ENCODE data around the gene LITAFD. TPM values are rescaled to one million over a fixed set of nuclear protein-coding genes. Genes with fewer than 3 reads are reported as not detected.

LITAFD gene
- total RNA-seq, 3 donors from 2014 or later: not detected

DNA sequence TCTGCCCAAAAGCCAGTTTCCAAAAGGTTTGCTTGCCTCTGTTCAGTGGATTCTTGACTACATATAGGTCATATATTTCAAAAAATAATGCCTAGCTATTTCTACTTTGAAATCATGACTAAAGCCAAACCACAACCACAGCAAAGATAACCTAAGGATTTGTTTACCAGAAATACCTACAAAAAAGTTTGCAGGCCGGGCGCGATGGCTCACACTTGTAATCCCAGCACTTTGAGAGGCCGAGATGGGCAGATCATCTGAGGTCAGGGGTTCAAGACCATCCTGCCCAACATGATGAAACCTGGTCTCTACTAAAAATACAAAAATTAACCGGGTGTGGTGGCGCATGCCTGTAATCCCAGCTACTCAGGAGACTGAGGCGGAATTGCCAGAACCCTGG, 28.5 kb upstream of the LITAFD start:
- no peak for DNase-seq
- no peaks in the 10 kb centered on the region for H3K4me1 ChIP-seq (ENCODE audit: low read depth)
- H3K36me3 ChIP-seq (ENCODE audit: low read depth): peaks cover 6% of the 10 kb centered on the region
- ATAC-seq: no peak
- TF ChIP-seq, protein P1, sequence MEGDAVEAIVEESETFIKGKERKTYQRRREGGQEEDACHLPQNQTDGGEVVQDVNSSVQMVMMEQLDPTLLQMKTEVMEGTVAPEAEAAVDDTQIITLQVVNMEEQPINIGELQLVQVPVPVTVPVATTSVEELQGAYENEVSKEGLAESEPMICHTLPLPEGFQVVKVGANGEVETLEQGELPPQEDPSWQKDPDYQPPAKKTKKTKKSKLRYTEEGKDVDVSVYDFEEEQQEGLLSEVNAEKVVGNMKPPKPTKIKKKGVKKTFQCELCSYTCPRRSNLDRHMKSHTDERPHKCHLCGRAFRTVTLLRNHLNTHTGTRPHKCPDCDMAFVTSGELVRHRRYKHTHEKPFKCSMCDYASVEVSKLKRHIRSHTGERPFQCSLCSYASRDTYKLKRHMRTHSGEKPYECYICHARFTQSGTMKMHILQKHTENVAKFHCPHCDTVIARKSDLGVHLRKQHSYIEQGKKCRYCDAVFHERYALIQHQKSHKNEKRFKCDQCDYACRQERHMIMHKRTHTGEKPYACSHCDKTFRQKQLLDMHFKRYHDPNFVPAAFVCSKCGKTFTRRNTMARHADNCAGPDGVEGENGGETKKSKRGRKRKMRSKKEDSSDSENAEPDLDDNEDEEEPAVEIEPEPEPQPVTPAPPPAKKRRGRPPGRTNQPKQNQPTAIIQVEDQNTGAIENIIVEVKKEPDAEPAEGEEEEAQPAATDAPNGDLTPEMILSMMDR (IDR thresholded peaks at IDR 0.05): no peak
- intact Hi-C loops (cut with DNase I, micrococcal nuclease): no loop called here
- no peak overlapping the region for H3K4me3 ChIP-seq
- no peaks in the 10 kb centered on the region for H3K9me3 ChIP-seq

DNA sequence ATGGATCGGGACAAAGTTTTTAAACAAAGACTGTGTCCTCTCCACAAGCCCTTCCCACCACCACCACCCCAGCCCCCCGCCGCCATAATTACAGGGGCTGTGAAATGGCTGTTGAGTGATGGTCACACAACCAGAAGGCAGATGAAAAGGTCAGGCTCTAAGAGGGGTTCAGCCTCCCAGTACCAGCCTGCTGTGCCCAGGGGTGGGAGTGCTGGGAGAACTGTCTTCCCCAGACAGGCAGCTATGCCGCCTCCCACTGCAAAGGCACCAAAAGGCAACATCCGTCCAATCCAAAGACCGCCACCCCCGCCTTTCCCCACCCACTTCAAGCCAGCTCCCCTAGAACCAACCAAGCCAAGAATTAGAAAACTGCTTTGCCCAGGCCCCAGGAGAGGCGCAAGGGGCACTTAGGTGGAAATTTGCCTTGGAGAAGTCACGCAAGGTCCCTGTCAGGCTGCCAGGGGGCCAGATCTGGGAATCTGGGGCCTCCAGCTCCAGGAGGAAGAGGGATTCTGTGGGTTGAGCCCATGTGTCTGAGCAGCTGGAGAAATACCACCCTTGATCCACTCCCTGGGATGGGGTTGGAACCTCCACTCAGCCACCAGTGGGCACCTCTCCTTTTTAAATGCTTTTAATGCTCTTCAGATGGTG, 27.7 kb upstream of the LITAFD start:
- TF ChIP-seq, protein P1 (IDR thresholded peaks at IDR 0.05): no peak
- Histone ChIP-seq H3K4me1 (ENCODE audit: low read depth) (no peaks in the 10 kb centered on the region), H3K36me3 (ENCODE audit: low read depth) (peaks cover 4% of the 10 kb centered on the region), H3K9me3 (no peaks in the 10 kb centered on the region), H3K4me3 (no peak overlapping the region)
- ATAC-seq (no peak), DNase-seq (peak in 1 of 3 donors; percentile 22)
- intact Hi-C loops (cut with DNase I, micrococcal nuclease): no loop called here

DNA sequence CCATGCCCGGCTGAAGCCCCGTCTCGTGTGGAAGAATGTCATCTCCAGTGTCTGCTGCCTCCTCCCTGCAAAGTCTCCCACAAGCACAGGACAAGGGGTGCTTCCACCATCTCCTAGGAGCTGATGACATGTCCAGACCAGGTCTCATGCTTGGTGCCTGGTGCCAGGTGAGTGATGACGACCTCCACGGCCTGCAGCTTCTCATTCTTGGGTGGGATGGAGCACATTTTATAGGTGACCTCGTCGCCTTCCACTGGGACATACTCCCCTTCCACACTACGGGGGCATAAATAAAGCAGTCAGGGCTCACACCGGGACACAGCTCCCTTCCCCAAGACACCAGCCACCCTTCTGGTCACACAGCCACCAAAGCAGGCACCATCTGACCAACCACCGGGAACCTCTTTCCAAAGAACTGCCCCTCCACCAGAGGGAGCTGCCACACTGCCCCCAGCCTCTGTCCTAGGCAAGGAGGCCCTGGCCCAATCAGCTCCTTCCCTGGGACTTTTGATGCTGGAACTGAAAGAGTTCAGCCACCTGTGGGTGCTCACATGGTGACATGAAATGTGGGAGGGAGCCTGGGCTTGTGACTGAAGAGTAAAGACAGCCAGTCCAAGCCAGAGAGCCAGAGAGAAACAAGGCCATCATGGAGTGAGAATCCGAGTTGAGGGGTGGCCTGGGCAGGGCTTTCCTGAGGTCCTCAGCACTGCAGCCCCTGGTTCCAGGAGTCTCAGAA, 26.9 kb upstream of the LITAFD start:
- no peaks in the 10 kb centered on the region for H3K9me3 ChIP-seq
- no peaks in the 10 kb centered on the region for H3K4me1 ChIP-seq (ENCODE audit: low read depth)
- H3K36me3 ChIP-seq (ENCODE audit: low read depth): peaks cover under 1% of the 10 kb centered on the region
- DNase-seq: peak in 2 of 3 donors; percentile 34
- H3K4me3 ChIP-seq: no peak overlapping the region
- TF ChIP-seq, protein P1 (IDR thresholded peaks at IDR 0.05): no peak
- peak; percentile 10 for ATAC-seq
- intact Hi-C loops (cut with DNase I, micrococcal nuclease): no loop called here

DNA sequence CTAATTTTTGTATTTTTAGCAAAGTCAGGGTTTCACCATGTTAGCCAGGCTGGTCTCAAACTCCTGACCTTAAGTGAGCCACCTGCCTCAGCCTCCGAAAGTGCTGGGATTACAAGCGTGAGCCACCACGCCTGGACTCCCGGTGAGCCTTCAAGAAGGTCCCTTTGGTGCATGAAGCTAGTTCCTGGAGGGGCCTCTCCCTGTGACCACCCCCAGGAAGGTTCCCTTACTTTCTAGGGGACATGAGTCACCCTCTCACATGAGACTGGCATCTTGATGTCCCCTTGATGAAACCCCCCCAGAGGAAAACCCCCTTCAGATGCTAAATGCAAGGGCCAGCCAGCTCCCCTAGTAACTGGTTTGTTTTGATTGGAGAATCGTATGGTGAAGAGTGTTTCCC, 26.2 kb upstream of the LITAFD start:
- Histone ChIP-seq H3K4me1 (ENCODE audit: low read depth) (no peaks in the 10 kb centered on the region), H3K9me3 (no peaks in the 10 kb centered on the region), H3K4me3 (no peak overlapping the region), H3K36me3 (ENCODE audit: low read depth) (no peaks in the 10 kb centered on the region)
- DNase-seq: peak; percentile 0 to 19 (median 10)
- intact Hi-C loops (cut with DNase I, micrococcal nuclease): no loop called here
- ATAC-seq: no peak
- TF ChIP-seq, protein P1 (IDR thresholded peaks at IDR 0.05): no peak

DNA sequence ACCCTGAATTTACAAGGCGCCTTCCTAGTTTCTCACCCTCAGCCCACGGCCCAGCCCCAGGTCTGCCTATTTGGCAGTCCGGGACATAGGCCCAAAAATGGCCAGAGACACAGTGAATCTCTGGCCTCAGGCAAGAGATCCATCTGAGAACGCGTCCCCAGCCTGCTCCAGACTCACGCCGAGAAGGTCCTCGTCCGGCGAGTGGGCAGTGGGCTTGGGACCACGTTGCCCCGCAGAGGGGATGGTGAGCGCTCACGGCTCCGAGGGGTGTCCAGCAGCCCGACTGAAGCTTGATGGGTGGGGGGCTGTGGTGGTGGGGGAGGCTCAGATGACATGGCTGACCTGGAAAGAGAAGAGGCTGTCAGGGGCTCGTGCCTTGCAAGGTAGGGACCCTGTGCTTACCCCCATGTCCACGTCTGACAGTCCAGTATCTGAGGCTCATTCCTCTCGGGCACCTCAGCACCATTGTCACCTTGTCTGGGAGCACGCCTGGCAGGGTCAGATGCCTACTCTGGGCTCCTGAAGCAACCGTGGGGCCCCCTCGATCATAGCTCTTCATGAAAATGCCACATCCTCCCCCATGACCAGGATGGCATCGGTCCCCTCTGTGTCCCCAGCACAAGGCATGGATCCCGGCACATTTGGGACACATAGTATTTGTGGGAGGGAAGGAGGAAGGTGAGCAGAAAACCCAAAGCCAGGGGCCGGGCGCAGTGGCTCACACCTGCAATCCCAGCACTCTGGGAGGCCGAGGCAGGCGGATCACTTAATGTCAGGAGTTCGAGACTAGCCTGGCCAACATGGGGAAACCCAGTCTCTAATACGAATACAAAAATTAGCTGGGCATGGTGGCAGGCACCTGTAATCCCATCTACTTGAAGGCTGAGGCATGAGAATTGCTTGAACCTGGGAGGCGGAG, 22.9 kb upstream of the LITAFD start:
- H3K9me3 ChIP-seq: no peaks in the 10 kb centered on the region
- intact Hi-C loops (cut with DNase I, micrococcal nuclease): no loop called here
- ATAC-seq (no peak), DNase-seq (peak; percentile 3 to 43 (median 24))
- peaks cover 12% of the 10 kb centered on the region for H3K4me1 ChIP-seq (ENCODE audit: low read depth)
- TF ChIP-seq, protein P1 (IDR thresholded peaks at IDR 0.05): no peak
- H3K36me3 ChIP-seq (ENCODE audit: low read depth): no peaks in the 10 kb centered on the region
- no peak overlapping the region for H3K4me3 ChIP-seq
